Activated naive CD4-positive, alpha-beta T cell treated with anti-CD3 and anti-CD28 coated beads for 36 hours (primary cell): ENCODE data around the gene DHRS2. TPM values are rescaled to one million over a fixed set of nuclear protein-coding genes. Genes with fewer than 3 reads are reported as not detected.

Experiments used
- CTCF ChIA-PET: fragments of 350-600 bp; sonication (Branson Sonifier 250); formaldehyde crosslinking; loops from one replicate; lab custom pipeline; 2021; ENCODE audit warnings: antibody characterized with exemption; lab: Charles Lee
- DNase-seq: peaks from one replicate; pipeline ENCODE4 v3.0.0-alpha.2; 2020
- H3K27ac Mint-ChIP-seq: one replicate; pipeline ENCODE4 v1.8.0; 2021; ENCODE audit warnings: mild to moderate bottlenecking, mixed read lengths
- H3K27me3 Mint-ChIP-seq: one replicate; pipeline ENCODE4 v1.8.0; 2021; ENCODE audit warnings: low read depth, mixed read lengths
- H3K36me3 Mint-ChIP-seq: one replicate; pipeline ENCODE4 v1.8.0; 2021; ENCODE audit warnings: low read depth, mixed read lengths
- H3K4me1 Mint-ChIP-seq: one replicate; pipeline ENCODE4 v1.8.0; 2021; ENCODE audit warnings: low read depth, mixed read lengths
- H3K4me3 Mint-ChIP-seq: one replicate; pipeline ENCODE4 v1.8.0; 2021; ENCODE audit warnings: mild to moderate bottlenecking, moderate library complexity, mixed read lengths
- H3K9me3 Mint-ChIP-seq: one replicate; pipeline ENCODE4 v1.8.0; 2021; ENCODE audit warnings: mixed read lengths
- intact Hi-C: fragments of 100-400 bp; cut with micrococcal nuclease; formaldehyde crosslinking; loops from one replicate; pipeline ENCODE4 v1.15.1; 2023
- total RNA-seq, 2 experiments: library from RNA; stranded (reverse); gene quantifications; one replicate each; pipeline ENCODE4 v1.2.3, GENCODE V29; 2021

Gene DHRS2
- total RNA-seq, 2 experiments from 2014 or later = 0.17 to 0.26 TPM

DNA sequence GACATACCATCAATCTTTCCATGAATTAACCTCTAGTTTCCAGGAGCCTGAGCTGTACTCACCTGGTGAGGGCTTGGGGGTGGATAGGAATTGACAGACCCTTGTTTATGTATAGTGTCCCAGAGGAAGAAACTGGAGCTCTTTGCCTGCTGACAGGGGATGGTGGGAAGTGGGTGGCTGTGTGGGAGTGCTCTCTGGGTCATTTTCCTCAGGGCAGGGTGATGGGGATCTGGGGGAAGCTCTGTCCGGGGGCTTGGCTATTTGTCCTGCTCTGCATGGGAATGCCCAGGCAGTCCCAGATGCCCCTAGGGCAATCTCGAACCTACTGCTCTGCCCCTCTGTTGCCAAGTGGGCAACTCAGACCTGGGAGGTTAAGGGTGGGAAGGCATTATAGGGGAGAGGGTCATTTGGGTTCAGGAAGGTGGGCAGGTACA is 21.8 kb upstream of the DHRS2 start:
- CTCF ChIA-PET = interaction anchor here (1.5 to 7.1 kb wide), 2 partner anchors 17 to 25 kb away, joined by 3 to 69 read pairs; no protein-coding TSS in a partner anchor
- intact Hi-C loops = no loop called here
- DNase-seq = no peak
- H3K36me3 Mint-ChIP-seq = peaks cover 2% of the 10 kb centered on the region
- no peaks in the 10 kb centered on the region for H3K9me3 Mint-ChIP-seq
- peaks cover 21% of the 10 kb centered on the region for H3K4me1 Mint-ChIP-seq
- H3K27ac Mint-ChIP-seq = no peak overlapping the region
- H3K27me3 Mint-ChIP-seq = peaks cover 3% of the 10 kb centered on the region
- H3K4me3 Mint-ChIP-seq = no peak overlapping the region

DNA sequence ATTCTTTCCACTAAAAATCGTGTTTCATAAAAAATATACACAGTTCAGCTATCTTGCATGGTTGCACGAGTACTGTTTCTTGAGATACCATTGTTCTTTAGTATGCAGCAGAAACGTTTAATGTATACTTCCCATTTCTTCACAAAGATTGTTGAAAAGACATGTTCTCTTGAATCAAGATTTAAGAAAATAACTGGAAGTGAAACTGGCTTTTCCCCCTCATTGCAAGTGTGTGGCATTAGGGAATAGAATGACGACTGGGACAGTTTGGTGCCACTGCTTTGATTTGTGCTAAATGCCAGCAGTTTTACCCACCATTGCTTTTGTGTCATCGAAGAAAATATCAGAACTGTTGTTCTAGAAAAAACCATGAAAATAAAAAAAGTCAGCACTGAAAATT is 20.3 kb upstream of the DHRS2 start:
- Mint-ChIP-seq H3K4me3 (no peak overlapping the region), H3K9me3 (no peaks in the 10 kb centered on the region), H3K27ac (no peak overlapping the region), H3K36me3 (no peaks in the 10 kb centered on the region), H3K27me3 (peaks cover 3% of the 10 kb centered on the region), H3K4me1 (peaks cover 7% of the 10 kb centered on the region)
- CTCF ChIA-PET = interaction anchor here (0.6 to 7.1 kb wide), 4 partner anchors 16 to 48 kb away, joined by 3 to 69 read pairs (median 3); no protein-coding TSS in a partner anchor
- no peak for DNase-seq
- intact Hi-C loops = no loop called here

DNA sequence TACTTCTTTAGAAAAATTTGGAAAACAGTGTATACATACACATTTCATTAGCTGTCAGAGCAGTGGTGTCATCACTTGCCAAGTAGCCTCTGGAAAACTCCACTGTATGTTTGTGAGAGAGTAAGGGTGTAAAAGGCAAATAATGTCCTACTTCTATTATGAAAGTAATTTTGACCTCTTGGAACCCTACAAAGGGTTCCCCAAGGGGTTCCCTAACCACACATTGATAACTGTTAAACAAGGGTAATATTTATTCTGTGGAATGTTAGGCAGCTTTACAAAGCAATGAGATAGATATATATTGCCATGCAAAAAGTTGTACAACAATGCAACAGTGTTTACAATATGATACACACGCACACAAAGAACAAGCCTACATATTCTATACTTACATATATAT is 18.6 kb upstream of the DHRS2 start:
- intact Hi-C loops = no loop called here
- CTCF ChIA-PET = interaction anchor here (1.1 kb wide), 1 partner anchor 13 kb away, joined by 3 read pairs; no protein-coding TSS in a partner anchor
- Mint-ChIP-seq H3K9me3 (no peaks in the 10 kb centered on the region), H3K4me3 (no peak overlapping the region), H3K36me3 (no peaks in the 10 kb centered on the region), H3K27ac (no peak overlapping the region), H3K4me1 (no peaks in the 10 kb centered on the region), H3K27me3 (peaks cover 3% of the 10 kb centered on the region)
- no peak for DNase-seq

DNA sequence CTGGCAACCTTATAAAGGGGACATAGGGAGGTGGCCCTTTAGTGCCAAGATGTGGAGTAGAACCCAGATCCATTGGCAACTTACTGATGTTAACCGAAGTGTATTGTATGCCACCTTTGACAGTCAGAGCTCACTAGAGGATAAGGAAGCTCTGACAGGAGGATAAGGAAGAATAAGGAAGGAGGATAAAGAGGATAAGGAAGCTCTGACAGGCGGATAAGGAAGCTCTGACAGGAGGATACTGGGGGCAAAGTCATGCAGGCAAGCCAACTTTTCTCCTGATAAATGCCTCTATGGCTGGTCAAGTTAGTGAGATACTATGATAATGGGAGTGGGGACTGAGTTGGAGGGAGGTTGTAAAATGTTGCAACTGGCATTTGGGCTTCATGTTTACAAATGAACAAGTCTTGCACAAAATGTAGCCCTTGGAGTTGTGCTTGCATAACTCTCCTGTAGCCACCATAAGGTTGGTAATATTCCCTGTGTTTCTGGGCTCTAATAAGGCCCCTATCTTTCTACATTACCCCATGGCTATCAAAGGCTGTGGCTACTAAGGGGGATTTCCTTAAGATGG is 17.7 kb upstream of the DHRS2 start:
- H3K36me3 Mint-ChIP-seq = no peaks in the 10 kb centered on the region
- no peak for DNase-seq
- H3K4me1 Mint-ChIP-seq = no peaks in the 10 kb centered on the region
- H3K4me3 Mint-ChIP-seq = no peak overlapping the region
- no peak overlapping the region for H3K27ac Mint-ChIP-seq
- intact Hi-C loops = no loop called here
- peaks cover 3% of the 10 kb centered on the region for H3K27me3 Mint-ChIP-seq
- CTCF ChIA-PET = interaction anchor here (1.1 kb wide), 1 partner anchor 12 kb away, joined by 3 read pairs; no protein-coding TSS in a partner anchor
- H3K9me3 Mint-ChIP-seq = no peaks in the 10 kb centered on the region

DNA sequence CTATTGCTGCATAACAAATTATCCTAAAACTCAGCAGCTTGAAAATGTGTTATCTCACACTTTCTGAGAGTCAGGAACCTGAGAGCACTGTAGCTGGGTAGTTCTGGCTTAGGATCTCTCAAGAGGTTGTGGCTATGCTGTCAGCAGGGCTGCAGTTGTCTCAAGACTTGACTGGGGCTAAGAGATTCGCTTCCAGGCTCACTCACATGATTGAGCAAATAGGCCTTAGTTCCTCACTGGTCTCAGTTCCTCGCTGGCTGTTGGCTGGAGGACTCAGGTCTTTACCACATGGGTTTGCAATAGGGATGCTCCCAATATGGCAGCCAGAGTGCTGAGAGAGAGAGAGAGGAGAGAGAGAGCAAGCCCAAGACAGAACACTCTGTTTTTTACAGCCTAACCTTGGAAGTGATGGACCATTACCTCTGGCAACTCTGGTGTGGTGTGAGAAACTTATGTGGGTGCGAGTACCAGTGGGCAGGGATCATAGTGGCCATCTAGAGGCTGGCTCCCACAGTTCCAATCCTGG is 15.9 kb upstream of the DHRS2 start:
- CTCF ChIA-PET = interaction anchor here (3.7 kb wide), 1 partner anchor 11 kb away, joined by 26 read pairs; no protein-coding TSS in a partner anchor
- Mint-ChIP-seq H3K36me3 (peaks cover 2% of the 10 kb centered on the region), H3K4me1 (no peaks in the 10 kb centered on the region), H3K27me3 (peaks cover 3% of the 10 kb centered on the region), H3K4me3 (no peak overlapping the region), H3K9me3 (peaks cover 11% of the 10 kb centered on the region), H3K27ac (no peak overlapping the region)
- no peak for DNase-seq
- intact Hi-C loops = no loop called here

DNA sequence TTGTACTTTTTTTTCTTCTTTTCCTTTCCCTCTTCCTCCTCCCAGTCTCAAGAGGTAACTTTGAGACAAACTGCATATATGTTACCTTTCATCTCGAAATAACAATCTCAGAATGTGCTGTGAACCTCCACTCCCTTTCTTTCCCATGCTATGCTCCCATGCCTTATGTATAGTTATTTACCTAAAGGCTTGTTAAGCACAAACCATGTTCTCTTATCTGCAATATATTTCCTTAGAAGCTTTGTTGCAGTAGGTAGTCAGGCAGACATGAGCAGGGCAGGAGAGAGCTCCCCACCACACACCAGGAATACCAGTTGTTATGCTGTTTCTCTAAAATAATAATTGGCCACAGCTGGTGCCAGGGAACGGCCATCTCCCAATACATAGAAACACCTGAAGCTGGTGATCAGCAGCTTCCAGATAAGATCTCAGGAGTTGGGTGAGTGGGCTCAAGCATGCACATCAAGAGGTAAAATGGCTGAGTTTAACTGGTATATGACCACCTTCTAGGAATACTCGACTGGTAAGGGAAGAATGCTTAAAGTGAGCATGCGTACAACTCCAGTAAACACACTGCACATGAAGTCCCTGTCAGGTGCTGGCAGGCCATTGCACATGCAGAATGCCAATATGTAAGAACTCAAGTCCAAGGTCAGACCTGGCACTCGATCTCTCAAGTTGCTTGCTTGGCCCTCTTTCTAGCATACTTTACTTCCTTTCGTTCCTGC is 14.8 kb upstream of the DHRS2 start:
- intact Hi-C loops = no loop called here

DNA sequence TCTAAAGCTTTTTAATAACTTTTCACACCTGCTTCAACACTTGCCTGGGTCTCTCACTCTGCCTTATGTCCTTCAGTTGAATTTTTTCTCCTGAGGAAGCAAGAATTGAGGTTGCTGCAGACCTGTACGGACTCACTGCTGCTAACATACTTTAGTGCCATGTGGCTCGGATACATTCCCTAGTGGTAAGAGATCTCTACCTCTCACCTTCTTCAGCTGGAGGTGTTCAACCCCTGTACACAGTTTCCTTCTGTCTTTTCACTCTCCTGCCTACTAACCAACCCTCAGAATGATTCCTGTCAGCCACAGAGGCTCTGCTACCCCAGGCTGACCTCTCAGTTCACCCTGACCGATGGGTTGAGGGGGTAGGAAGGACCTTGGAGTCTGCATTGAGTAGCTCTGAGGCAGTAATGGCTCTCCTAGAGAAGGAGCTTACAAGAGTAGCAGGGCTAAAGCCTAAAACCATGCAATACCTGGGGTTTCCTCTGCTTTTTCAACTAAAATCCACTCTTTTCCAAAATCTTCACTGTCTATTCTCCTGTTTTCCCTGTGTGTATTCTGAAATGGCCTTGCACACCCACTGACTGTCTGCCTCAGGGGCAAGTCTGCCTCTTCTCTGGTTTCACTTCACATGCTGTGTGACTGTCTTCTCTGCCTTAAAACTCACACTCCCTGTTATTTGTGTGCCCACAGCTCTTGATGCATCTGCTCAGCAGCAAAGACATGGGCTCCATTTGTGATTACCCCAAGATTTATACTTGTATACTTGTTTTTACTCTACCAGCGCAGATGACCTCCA is 14.0 kb upstream of the DHRS2 start:
- CTCF ChIA-PET = interaction anchor here (1.3 to 3.7 kb wide), 2 partner anchors 9 to 12 kb away, joined by 3 to 26 read pairs; no protein-coding TSS in a partner anchor
- peaks cover 3% of the 10 kb centered on the region for H3K27me3 Mint-ChIP-seq
- no peak overlapping the region for H3K4me3 Mint-ChIP-seq

More for the DNA sequence above, 14.8 kb upstream of the DHRS2 start:
- peaks cover 11% of the 10 kb centered on the region for H3K9me3 Mint-ChIP-seq
- no peak overlapping the region for H3K4me3 Mint-ChIP-seq
- DNase-seq = no peak
- no peak overlapping the region for H3K27ac Mint-ChIP-seq
- CTCF ChIA-PET = interaction anchor here (1.3 to 3.7 kb wide), 2 partner anchors 10 to 11 kb away, joined by 3 to 26 read pairs; no protein-coding TSS in a partner anchor
- peaks cover 3% of the 10 kb centered on the region for H3K27me3 Mint-ChIP-seq
- H3K36me3 Mint-ChIP-seq = peaks cover 2% of the 10 kb centered on the region
- H3K4me1 Mint-ChIP-seq = no peaks in the 10 kb centered on the region

DNA sequence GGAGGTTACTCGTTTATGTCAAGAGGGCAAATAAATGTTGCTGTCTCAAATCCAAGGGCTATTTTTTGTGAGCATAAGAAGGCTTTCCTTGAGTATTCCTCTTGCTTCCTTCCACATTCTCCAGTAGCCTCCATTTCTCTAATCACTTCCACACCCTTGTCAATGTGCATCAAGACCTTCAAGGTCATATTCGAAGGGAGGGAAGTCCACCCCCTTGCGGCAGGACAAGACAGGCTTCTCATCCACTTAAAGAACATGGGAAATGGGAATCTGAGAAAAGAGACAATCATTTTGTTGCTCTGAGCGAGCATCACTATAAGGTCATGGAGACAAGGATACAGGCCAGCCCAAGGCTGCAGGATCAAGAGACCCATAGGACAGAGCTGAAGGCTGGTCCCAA is 13.2 kb upstream of the DHRS2 start:
- Mint-ChIP-seq H3K36me3 (peaks cover 2% of the 10 kb centered on the region), H3K27ac (no peak overlapping the region), H3K27me3 (peaks cover 3% of the 10 kb centered on the region), H3K9me3 (peaks cover 11% of the 10 kb centered on the region), H3K4me3 (no peak overlapping the region), H3K4me1 (no peaks in the 10 kb centered on the region)
- DNase-seq = no peak
- CTCF ChIA-PET = interaction anchor here (3.7 kb wide), 1 partner anchor 9 kb away, joined by 26 read pairs; no protein-coding TSS in a partner anchor
- intact Hi-C loops = no loop called here

More for the DNA sequence above, 14.0 kb upstream of the DHRS2 start:
- Mint-ChIP-seq H3K4me1 (no peaks in the 10 kb centered on the region), H3K36me3 (peaks cover 2% of the 10 kb centered on the region), H3K9me3 (peaks cover 11% of the 10 kb centered on the region), H3K27ac (no peak overlapping the region)
- intact Hi-C loops = no loop called here
- no peak for DNase-seq

DNA sequence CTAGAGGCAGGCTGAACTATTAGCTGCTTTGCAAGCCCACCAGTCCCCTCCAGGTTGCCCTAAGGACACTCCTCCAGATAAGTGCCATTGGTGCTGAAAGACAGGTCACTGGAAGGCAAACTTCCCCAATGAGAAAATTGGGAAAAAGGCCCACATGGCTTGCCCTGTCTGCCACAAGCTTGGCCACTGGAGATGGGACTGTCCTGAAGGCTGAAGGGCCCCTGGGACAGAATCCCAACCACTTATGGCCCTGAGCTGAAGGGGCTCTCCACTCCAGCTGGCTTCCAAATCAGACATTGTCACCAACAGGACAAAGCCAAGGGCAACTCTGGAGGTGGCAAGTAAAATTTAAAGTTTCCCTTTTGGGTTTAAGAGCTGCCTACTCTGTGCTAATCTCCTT is 12.2 kb upstream of the DHRS2 start:
- Mint-ChIP-seq H3K4me3 (no peak overlapping the region), H3K4me1 (no peaks in the 10 kb centered on the region), H3K27ac (no peak overlapping the region), H3K27me3 (peaks cover 3% of the 10 kb centered on the region), H3K9me3 (peaks cover 11% of the 10 kb centered on the region), H3K36me3 (peaks cover 2% of the 10 kb centered on the region)
- no peak for DNase-seq
- intact Hi-C loops = no loop called here
- CTCF ChIA-PET = interaction anchor here (0.5 to 1.2 kb wide), 3 partner anchors 8 to 16 kb away, joined by 3 to 5 read pairs (median 3); no protein-coding TSS in a partner anchor

DNA sequence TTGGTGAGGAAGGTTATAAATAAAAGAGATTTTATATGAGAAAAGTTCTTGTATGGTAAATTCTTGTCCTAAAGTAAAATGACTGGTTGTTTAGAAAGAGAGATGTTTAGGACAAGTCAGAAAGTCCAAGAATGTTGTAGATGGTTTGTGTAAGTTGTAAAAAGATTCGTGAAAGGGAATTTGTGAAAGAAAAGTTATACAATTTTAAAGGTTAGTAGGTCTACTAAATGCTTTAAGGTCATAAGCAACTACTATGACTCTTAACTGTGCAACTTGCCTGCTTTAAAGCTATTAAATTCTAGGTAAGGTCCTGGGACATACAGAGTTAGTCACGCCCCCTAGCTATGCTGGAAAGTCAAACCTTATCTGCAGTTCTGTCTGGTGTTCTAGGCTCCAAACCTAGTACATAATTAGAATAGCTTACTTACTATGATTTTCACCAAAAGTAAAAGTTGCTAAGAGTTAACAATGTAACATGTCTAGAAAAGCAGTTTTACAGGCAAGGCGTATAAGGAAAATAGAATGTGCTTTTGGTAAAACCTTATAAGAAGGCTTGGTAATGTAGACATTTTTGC is 11.2 kb upstream of the DHRS2 start:
- intact Hi-C loops = no loop called here
- H3K27me3 Mint-ChIP-seq = no peaks in the 10 kb centered on the region
- CTCF ChIA-PET = no interaction called here

DNA sequence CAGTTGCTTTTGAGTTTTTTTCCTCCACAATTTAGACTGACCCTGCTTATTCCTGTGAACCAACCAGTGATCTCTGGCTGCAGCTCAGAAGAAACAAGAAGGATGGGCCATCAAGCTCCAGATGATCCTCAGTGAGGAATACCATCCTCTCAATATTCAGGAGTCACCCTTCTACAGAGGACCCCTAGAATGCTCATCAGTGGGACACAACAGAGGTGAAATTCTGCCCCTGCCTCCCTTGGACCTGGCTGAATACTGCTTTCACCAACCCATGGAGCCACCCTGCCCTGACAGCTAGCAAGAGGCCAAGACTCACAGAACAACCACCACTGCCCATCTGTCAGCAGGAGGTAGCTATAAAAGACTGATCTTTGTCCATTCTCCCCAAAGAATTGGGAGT is 9.2 kb upstream of the DHRS2 start:
- intact Hi-C loops = no loop called here
- DNase-seq = no peak
- peaks cover under 1% of the 10 kb centered on the region for H3K4me1 Mint-ChIP-seq
- no peaks in the 10 kb centered on the region for H3K27me3 Mint-ChIP-seq
- H3K9me3 Mint-ChIP-seq = peaks cover 11% of the 10 kb centered on the region
- H3K36me3 Mint-ChIP-seq = peaks cover 2% of the 10 kb centered on the region
- CTCF ChIA-PET = interaction anchor here (0.6 kb wide), 1 partner anchor 87 kb away, joined by 4 read pairs; no protein-coding TSS in a partner anchor
- no peak overlapping the region for H3K27ac Mint-ChIP-seq
- H3K4me3 Mint-ChIP-seq = no peak overlapping the region

More for the DNA sequence above, 11.2 kb upstream of the DHRS2 start:
- Mint-ChIP-seq H3K4me1 (no peaks in the 10 kb centered on the region), H3K36me3 (peaks cover 2% of the 10 kb centered on the region), H3K27ac (no peak overlapping the region), H3K4me3 (no peak overlapping the region), H3K9me3 (peaks cover 11% of the 10 kb centered on the region)
- DNase-seq = no peak
